ENCODE results near the gene CGNL1. TPM values are rescaled to one million over a fixed set of nuclear protein-coding genes. Genes with fewer than 3 reads are reported as not detected.

Gene CGNL1
- total RNA-seq, 1 donor from 2014 or later, result 11.0 TPM

- no peak overlapping the region for H3K4me3 Mint-ChIP-seq (ENCODE audit: unreplicated experiment)
- no peak overlapping the region for H2AFZ ChIP-seq (ENCODE audit: low read depth, low read length)
- no peak overlapping the region for H3K4me2 ChIP-seq (ENCODE audit: low read length)
- DNase-seq (ENCODE audit: low read depth) (no peak), FAIRE-seq (no peak)
- no peaks in the 10 kb centered on the region for H3K27me3 ChIP-seq (ENCODE audit: insufficient read depth, low read length)
- no peak overlapping the region for H3K27ac Mint-ChIP-seq (ENCODE audit: unreplicated experiment)
- H3K4me1 ChIP-seq (ENCODE audit: insufficient read depth, low read length), result peaks cover 21% of the 10 kb centered on the region
- H3K36me3 ChIP-seq (ENCODE audit: insufficient read depth, low read length), result no peaks in the 10 kb centered on the region
- no peaks in the 10 kb centered on the region for H3K9me3 ChIP-seq (ENCODE audit: insufficient read depth, low read depth, low read length)
- no peaks in the 10 kb centered on the region for H3K27me3 Mint-ChIP-seq (ENCODE audit: low read depth, unreplicated experiment)
- no peak overlapping the region for H3K9ac ChIP-seq (ENCODE audit: low read length)
- peaks cover 2% of the 10 kb centered on the region for H3K36me3 Mint-ChIP-seq (ENCODE audit: low read depth, unreplicated experiment)
- TF ChIP-seq EZH2 (IDR thresholded peaks at IDR 0.05; ENCODE audit: insufficient read depth, low read length) (no peak), CTCF (IDR thresholded peaks at IDR 0.05; ENCODE audit: insufficient read depth, low read depth, low read length) (no peak)
- no peaks in the 10 kb centered on the region for H4K20me1 ChIP-seq (ENCODE audit: insufficient read depth, low read length)
- H3K4me3 ChIP-seq (ENCODE audit: insufficient read depth, low read depth, low read length), result no peak overlapping the region
- H3K27ac ChIP-seq (ENCODE audit: low read depth, low read length), result no peak overlapping the region
- no peaks in the 10 kb centered on the region for H3K9me3 Mint-ChIP-seq (ENCODE audit: unreplicated experiment)
- peaks cover 42% of the 10 kb centered on the region for H3K4me1 Mint-ChIP-seq (ENCODE audit: low read depth, unreplicated experiment)
- H3K79me2 ChIP-seq (ENCODE audit: insufficient read depth, low read length), result no peaks in the 10 kb centered on the region
These were observed 104.9 kb downstream of the CGNL1 start for GRCh38 chr15:57481038-57481705.

- Histone ChIP-seq H3K27ac (ENCODE audit: low read depth, low read length) (peak overlapping the region; percentile 38), H2AFZ (ENCODE audit: low read depth, low read length) (no peak overlapping the region), H4K20me1 (ENCODE audit: insufficient read depth, low read length) (no peaks in the 10 kb centered on the region), H3K79me2 (ENCODE audit: insufficient read depth, low read length) (no peaks in the 10 kb centered on the region), H3K9ac (ENCODE audit: low read length) (no peak overlapping the region), H3K4me3 (ENCODE audit: insufficient read depth, low read depth, low read length) (no peak overlapping the region), H3K9me3 (ENCODE audit: insufficient read depth, low read depth, low read length) (no peaks in the 10 kb centered on the region), H3K4me2 (ENCODE audit: low read length) (peak overlapping the region; percentile 54), H3K36me3 (ENCODE audit: insufficient read depth, low read length) (no peaks in the 10 kb centered on the region), H3K4me1 (ENCODE audit: insufficient read depth, low read length) (peaks cover 11% of the 10 kb centered on the region), H3K27me3 (ENCODE audit: insufficient read depth, low read length) (no peaks in the 10 kb centered on the region)
- DNase-seq (ENCODE audit: low read depth) (peak; percentile 87), FAIRE-seq (peak; percentile 95)
- peak overlapping the region; percentile 86 for H3K27ac Mint-ChIP-seq (ENCODE audit: unreplicated experiment)
- peak overlapping the region; percentile 25 for H3K4me3 Mint-ChIP-seq (ENCODE audit: unreplicated experiment)
- H3K9me3 Mint-ChIP-seq (ENCODE audit: unreplicated experiment), result peaks cover 2% of the 10 kb centered on the region
- no peaks in the 10 kb centered on the region for H3K27me3 Mint-ChIP-seq (ENCODE audit: low read depth, unreplicated experiment)
- peaks cover 24% of the 10 kb centered on the region for H3K4me1 Mint-ChIP-seq (ENCODE audit: low read depth, unreplicated experiment)
- H3K36me3 Mint-ChIP-seq (ENCODE audit: low read depth, unreplicated experiment), result no peaks in the 10 kb centered on the region
- TF ChIP-seq EZH2 (IDR thresholded peaks at IDR 0.05; ENCODE audit: insufficient read depth, low read length) (no peak), CTCF (IDR thresholded peaks at IDR 0.05; ENCODE audit: insufficient read depth, low read depth, low read length) (no peak)
These were observed 109.6 kb downstream of the CGNL1 start for GRCh38 chr15:57485869-57486268.

GRCh38 chr15:57486833-57487232, 110.5 kb downstream of the CGNL1 start:
- DNase-seq (ENCODE audit: low read depth) (no peak), FAIRE-seq (no peak)
- H3K4me3 ChIP-seq (ENCODE audit: insufficient read depth, low read depth, low read length), result no peak overlapping the region
- no peaks in the 10 kb centered on the region for H3K27me3 ChIP-seq (ENCODE audit: insufficient read depth, low read length)
- no peaks in the 10 kb centered on the region for H3K79me2 ChIP-seq (ENCODE audit: insufficient read depth, low read length)
- no peak overlapping the region for H3K4me2 ChIP-seq (ENCODE audit: low read length)
- TF ChIP-seq EZH2 (IDR thresholded peaks at IDR 0.05; ENCODE audit: insufficient read depth, low read length) (no peak), CTCF (IDR thresholded peaks at IDR 0.05; ENCODE audit: insufficient read depth, low read depth, low read length) (no peak)
- H3K36me3 Mint-ChIP-seq (ENCODE audit: low read depth, unreplicated experiment), result no peaks in the 10 kb centered on the region
- peaks cover 24% of the 10 kb centered on the region for H3K4me1 Mint-ChIP-seq (ENCODE audit: low read depth, unreplicated experiment)
- H3K9me3 Mint-ChIP-seq (ENCODE audit: unreplicated experiment), result peaks cover 2% of the 10 kb centered on the region
- no peak overlapping the region for H3K27ac ChIP-seq (ENCODE audit: low read depth, low read length)
- H3K27ac Mint-ChIP-seq (ENCODE audit: unreplicated experiment), result peak overlapping the region; percentile 86
- no peaks in the 10 kb centered on the region for H3K36me3 ChIP-seq (ENCODE audit: insufficient read depth, low read length)
- no peaks in the 10 kb centered on the region for H3K27me3 Mint-ChIP-seq (ENCODE audit: low read depth, unreplicated experiment)
- H3K4me1 ChIP-seq (ENCODE audit: insufficient read depth, low read length), result peaks cover 11% of the 10 kb centered on the region
- no peak overlapping the region for H2AFZ ChIP-seq (ENCODE audit: low read depth, low read length)
- no peaks in the 10 kb centered on the region for H4K20me1 ChIP-seq (ENCODE audit: insufficient read depth, low read length)
- no peaks in the 10 kb centered on the region for H3K9me3 ChIP-seq (ENCODE audit: insufficient read depth, low read depth, low read length)
- no peak overlapping the region for H3K9ac ChIP-seq (ENCODE audit: low read length)
- H3K4me3 Mint-ChIP-seq (ENCODE audit: unreplicated experiment), result no peak overlapping the region

All from astrocyte (in vitro differentiated cells and primary cell).